GM19455 (cell line): ENCODE results near the gene B4GALT1.

ENCODE experiments used
- ATAC-seq: cut with Tn5 transposase; IDR thresholded peaks from one replicate; pipeline ENCODE4 v1.9.1; 2021; ENCODE audit not compliant: unreplicated experiment

B4GALT1 gene

GRCh38 chr9:33142535-33142934, 24.6 kb downstream of the B4GALT1 start:
- ATAC-seq: peak; percentile 34

GRCh38 chr9:33140401-33141360, 26.5 kb downstream of the B4GALT1 start:
- no peak for ATAC-seq

GRCh38 chr9:33139421-33140228, 27.5 kb downstream of the B4GALT1 start:
- no peak for ATAC-seq

- no peak for ATAC-seq
These were observed 28.4 kb downstream of the B4GALT1 start for GRCh38 chr9:33138768-33139167.

- ATAC-seq: no peak
These were observed 29.3 kb downstream of the B4GALT1 start for GRCh38 chr9:33137781-33138264.

- no peak for ATAC-seq
These were observed 30.1 kb downstream of the B4GALT1 start for GRCh38 chr9:33136721-33137670.

- no peak for ATAC-seq
These were observed 31.6 kb downstream of the B4GALT1 start for GRCh38 chr9:33135470-33135958.

GRCh38 chr9:33135031-33135461, 32.1 kb downstream of the B4GALT1 start:
- no peak for ATAC-seq

- ATAC-seq: no peak
These were observed 34.0 kb downstream of the B4GALT1 start for GRCh38 chr9:33133186-33133585.

GRCh38 chr9:33131790-33132772, 35.1 kb downstream of the B4GALT1 start:
- no peak for ATAC-seq

GRCh38 chr9:33130961-33131789, 36.0 kb downstream of the B4GALT1 start:
- ATAC-seq: no peak

GRCh38 chr9:33129886-33130881, 37.0 kb downstream of the B4GALT1 start:
- peak; percentile 89 for ATAC-seq

GRCh38 chr9:33129251-33129885, 37.8 kb downstream of the B4GALT1 start:
- no peak for ATAC-seq

GRCh38 chr9:33128570-33128969, 38.6 kb downstream of the B4GALT1 start:
- ATAC-seq: no peak

- ATAC-seq: no peak
These were observed 39.3 kb downstream of the B4GALT1 start for GRCh38 chr9:33127881-33128280.
